ENCODE measurements around the gene ARGLU1. TPM values are rescaled to one million over a fixed set of nuclear protein-coding genes. Genes with fewer than 3 reads are reported as not detected.

Gene ARGLU1
- total RNA-seq, 1 experiment from 2014 or later: 96.9 TPM

DNA sequence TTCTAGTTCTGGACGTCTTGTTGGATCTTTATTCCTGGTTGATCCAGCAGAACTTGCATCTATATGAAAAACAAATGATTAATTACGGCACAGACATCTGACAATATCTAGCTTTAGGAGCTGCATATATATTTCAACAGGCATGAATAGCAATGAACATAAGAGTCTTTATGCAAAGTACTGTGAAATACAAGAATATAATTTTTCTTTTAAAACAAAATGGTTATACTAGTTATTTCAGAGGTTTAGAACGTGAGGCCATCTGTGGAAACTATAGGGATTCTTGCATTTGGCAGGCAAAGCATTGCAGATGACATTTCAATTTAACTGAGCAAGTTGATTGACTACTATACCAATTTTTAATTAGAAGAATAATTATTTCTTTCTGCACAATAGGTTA, 73.0 kb downstream of the ARGLU1 start:
- no peaks in the 10 kb centered on the region for H3K9me3 ChIP-seq (ENCODE audit: control insufficient read depth, low read depth, low read length)
- no peaks in the 10 kb centered on the region for H4K20me1 ChIP-seq (ENCODE audit: control insufficient read depth, insufficient read depth, insufficient read length)
- no peak overlapping the region for H3K4me3 Mint-ChIP-seq

More for the DNA sequence above, 73.0 kb downstream of the ARGLU1 start:
- no peak overlapping the region for H2BK12ac ChIP-seq (ENCODE audit: insufficient read length, low read depth, low read length)
- H3T11ph ChIP-seq (ENCODE audit: low read length): no peak overlapping the region
- H3K9ac ChIP-seq (ENCODE audit: extremely low read depth, insufficient read length, low read length): no peak overlapping the region
- no peaks in the 10 kb centered on the region for H3K27me3 Mint-ChIP-seq (ENCODE audit: low read depth)
- no peak overlapping the region for H4K8ac ChIP-seq (replicated peaks; ENCODE audit: insufficient read length, low read depth, low read length)
- no peak overlapping the region for H2BK20ac ChIP-seq (ENCODE audit: low read depth, low read length, poor library complexity, severe bottlenecking)
- no peak overlapping the region for H3K14ac ChIP-seq (ENCODE audit: insufficient read depth, low read length)
- H2BK15ac ChIP-seq (ENCODE audit: low read depth, low read length): no peak overlapping the region
- no CpG with 5 or more reads among the region's 3 CpGs for WGBS (ENCODE audit: extremely low coverage, insufficient read length, low lambda C conversion rate)
- DNase-seq: no peak
- H2BK120ac ChIP-seq (ENCODE audit: low read depth, low read length, poor library complexity, severe bottlenecking): no peak overlapping the region
- peaks cover 36 to 44% of the 10 kb centered on the region in 2 experiments for H3K4me1 Mint-ChIP-seq
- H3K36me3 Mint-ChIP-seq (ENCODE audit: insufficient read depth in 1 of 3, low read depth in 3 of 3): peaks cover 27 to 33% (median 29%) of the 10 kb centered on the region in 3 experiments; a peak in 6 of 7 replicates
- TF ChIP-seq, protein P1, sequence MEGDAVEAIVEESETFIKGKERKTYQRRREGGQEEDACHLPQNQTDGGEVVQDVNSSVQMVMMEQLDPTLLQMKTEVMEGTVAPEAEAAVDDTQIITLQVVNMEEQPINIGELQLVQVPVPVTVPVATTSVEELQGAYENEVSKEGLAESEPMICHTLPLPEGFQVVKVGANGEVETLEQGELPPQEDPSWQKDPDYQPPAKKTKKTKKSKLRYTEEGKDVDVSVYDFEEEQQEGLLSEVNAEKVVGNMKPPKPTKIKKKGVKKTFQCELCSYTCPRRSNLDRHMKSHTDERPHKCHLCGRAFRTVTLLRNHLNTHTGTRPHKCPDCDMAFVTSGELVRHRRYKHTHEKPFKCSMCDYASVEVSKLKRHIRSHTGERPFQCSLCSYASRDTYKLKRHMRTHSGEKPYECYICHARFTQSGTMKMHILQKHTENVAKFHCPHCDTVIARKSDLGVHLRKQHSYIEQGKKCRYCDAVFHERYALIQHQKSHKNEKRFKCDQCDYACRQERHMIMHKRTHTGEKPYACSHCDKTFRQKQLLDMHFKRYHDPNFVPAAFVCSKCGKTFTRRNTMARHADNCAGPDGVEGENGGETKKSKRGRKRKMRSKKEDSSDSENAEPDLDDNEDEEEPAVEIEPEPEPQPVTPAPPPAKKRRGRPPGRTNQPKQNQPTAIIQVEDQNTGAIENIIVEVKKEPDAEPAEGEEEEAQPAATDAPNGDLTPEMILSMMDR (conservative IDR thresholded peaks at IDR 0.05): no peak
- no peaks in the 10 kb centered on the region for H3K27me3 ChIP-seq (ENCODE audit: insufficient read depth, low read length)
- H4K91ac ChIP-seq (ENCODE audit: insufficient read length, low read depth, low read length): no peak overlapping the region
- no peak overlapping the region for H3K27ac Mint-ChIP-seq
- H3K9me3 Mint-ChIP-seq: no peaks in the 10 kb centered on the region
- H3K79me1 ChIP-seq (ENCODE audit: insufficient read depth, low read depth, low read length, poor library complexity, severe bottlenecking): no peaks in the 10 kb centered on the region
- no peak overlapping the region for H3K18ac ChIP-seq (ENCODE audit: insufficient read length, low read depth, low read length)
- no peak overlapping the region for H3K4ac ChIP-seq (ENCODE audit: low read depth, low read length)
- H2AFZ ChIP-seq (ENCODE audit: low read length): no peak overlapping the region
- no peak overlapping the region for H2AK5ac ChIP-seq (ENCODE audit: insufficient read length, low read length)
- H3K23me2 ChIP-seq (ENCODE audit: insufficient read length, low read depth, low read length, poor library complexity, severe bottlenecking): no peaks in the 10 kb centered on the region
- no peak overlapping the region for H2BK5ac ChIP-seq (ENCODE audit: insufficient read length, low read length)
- H3K4me2 ChIP-seq (ENCODE audit: insufficient read depth, insufficient read length, low read length): no peak overlapping the region
- H3K23ac ChIP-seq (ENCODE audit: insufficient read length, low read depth, low read length): no peak overlapping the region
- no peak overlapping the region for H4K5ac ChIP-seq (ENCODE audit: insufficient read length, low read depth, low read length)
- peaks cover 3% of the 10 kb centered on the region; the same call in 1 of the 2 replicates for H3K79me2 ChIP-seq (ENCODE audit: insufficient read depth, low read length)
- peaks cover 3% of the 10 kb centered on the region; the same call in 1 of the 2 replicates for H3K4me1 ChIP-seq (ENCODE audit: insufficient read depth, low read length)
- H3K56ac ChIP-seq (ENCODE audit: insufficient read length, low read depth, low read length): no peak overlapping the region
- H3K27ac ChIP-seq (ENCODE audit: insufficient read length, low read depth, low read length): no peak overlapping the region
